ENCODE measurements around the gene NRL.

Gene NRL

DNA sequence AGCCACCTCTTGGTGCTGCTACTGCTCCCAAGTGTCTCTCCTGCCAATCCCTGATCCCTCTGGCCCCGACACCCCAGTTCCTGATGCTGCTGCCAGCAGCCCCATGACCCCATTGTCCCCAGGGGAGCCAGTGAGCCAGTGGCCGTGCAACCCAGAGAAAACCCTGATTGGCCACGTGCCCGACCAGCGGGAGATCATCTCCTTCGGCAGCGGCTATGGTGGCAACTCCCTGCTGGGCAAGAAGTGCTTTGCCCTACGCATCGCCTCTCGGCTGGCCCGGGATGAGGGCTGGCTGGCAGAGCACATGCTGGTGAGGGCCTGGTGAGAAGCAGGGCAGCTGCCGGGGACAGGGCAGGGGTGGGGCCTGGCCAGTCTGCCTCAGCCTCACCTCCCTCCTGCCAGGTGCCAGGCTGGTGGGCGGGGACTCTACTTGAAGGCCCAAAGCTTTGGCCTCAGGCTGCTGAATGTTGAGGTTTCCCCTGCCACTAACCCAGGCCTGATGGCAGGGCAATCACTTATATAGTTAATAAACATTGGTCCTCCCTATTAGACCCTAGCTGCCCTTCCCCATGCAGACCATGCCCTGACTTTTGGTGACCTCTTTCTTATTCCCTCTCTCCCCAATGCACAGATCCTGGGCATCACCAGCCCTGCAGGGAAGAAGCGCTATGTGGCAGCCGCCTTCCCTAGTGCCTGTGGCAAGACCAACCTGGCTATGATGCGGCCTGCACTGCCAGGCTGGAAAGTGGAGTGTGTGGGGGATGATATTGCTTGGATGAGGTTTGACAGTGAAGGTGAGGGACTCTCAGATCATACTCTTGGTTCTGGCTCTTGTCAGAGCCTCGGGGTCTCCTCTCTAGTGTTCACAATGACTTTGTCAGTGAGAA lies 15.6 kb downstream of the NRL start:
- no peak for DNase-seq

DNA sequence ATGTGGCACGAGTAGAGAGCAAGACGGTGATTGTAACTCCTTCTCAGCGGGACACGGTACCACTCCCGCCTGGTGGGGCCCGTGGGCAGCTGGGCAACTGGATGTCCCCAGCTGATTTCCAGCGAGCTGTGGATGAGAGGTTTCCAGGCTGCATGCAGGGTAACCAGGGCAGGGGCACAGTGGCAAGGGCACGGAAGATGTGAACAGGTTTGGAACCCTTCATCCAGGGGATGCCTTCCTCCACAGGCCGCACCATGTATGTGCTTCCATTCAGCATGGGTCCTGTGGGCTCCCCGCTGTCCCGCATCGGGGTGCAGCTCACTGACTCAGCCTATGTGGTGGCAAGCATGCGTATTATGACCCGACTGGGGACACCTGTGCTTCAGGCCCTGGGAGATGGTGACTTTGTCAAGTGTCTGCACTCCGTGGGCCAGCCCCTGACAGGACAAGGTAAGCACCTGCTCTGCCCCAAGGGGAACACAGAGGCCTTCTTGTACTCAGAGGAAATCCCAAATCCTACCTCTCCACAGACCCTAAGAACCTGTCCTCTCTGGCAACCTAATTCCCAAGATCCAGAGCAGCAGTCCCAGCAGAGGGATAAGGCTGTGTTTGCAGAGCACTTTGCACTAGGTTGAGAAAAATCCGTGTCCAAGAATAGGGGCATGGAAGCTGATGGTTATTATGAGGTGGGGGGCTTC lies 16.4 kb downstream of the NRL start:
- no peak for DNase-seq

GRCh38 chr14:24096545-24097181 lies 18.1 kb downstream of the NRL start:
- no peak for DNase-seq

DNA sequence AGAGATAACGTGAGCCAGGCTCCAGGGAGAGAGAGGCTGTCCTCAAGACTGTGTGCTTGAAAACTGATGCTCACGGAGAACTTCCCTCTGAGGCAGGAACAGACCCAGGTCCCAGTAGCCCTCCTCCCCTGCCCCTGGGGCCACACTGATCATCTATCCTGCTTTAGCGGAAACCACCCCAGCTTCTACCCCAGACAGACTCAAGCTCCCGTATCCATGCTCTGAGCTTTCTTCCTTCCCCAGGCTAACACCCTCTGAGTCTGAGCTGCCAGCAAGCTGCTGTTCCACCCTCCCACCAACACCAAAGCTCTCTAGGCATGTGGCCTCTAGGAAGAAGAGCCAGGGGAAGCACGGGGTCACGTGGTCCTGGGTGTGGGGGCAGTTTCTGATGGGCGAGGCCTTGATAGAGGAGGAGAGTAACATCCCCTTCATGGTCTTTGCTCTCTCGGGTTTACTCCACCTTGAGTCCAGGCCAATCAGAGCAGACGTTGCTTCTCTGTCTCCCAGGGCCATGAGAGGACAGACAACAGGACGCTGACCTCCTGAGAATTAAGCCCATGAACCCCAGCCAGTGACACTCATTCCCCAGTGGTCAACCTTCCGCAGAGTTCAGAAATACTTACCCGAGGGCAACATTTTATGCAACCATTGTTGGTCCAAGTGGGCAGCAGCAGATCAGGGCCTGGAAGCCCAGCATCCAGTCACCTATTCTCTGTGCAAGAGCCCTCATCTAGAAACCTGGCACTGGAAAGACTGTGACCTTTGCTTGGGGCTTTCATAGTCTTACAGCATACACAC lies 19.3 kb downstream of the NRL start:
- DNase-seq, result peak; percentile 62

DNA sequence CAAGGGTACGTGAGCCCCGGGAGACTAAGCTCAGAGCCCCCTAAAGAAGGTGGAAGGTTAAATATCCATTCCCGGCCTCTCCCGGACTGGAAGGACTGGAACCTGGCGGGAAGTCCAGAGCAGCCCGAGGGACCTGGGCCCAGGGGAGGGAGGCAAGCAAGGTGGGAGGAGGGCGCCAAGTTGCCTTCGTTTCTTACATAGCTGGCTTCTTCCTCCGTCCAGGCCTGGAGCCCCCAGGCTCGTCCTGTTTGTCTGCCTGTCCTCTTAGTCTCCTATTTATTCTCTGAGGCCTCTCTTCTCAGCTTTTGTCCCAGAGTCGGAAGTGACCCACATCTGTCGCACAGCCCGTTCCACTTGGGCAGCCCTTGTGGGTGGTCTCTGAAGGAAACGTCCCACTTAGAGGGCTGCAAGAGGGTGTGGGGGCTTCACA lies 19.9 kb downstream of the NRL start:
- peak; percentile 16 for DNase-seq

- DNase-seq, result peak; percentile 91
Measured at GRCh38 chr14:24093901-24094840, 20.6 kb downstream of the NRL start, which contains the start of gene PCK2. PCK2 (plus strand) TSS chr14:24094311; CDS start chr14:24094406, 95 bp downstream.

- no peak for DNase-seq
Measured at GRCh38 chr14:24093207-24093900, 21.4 kb downstream of the NRL start.

DNA sequence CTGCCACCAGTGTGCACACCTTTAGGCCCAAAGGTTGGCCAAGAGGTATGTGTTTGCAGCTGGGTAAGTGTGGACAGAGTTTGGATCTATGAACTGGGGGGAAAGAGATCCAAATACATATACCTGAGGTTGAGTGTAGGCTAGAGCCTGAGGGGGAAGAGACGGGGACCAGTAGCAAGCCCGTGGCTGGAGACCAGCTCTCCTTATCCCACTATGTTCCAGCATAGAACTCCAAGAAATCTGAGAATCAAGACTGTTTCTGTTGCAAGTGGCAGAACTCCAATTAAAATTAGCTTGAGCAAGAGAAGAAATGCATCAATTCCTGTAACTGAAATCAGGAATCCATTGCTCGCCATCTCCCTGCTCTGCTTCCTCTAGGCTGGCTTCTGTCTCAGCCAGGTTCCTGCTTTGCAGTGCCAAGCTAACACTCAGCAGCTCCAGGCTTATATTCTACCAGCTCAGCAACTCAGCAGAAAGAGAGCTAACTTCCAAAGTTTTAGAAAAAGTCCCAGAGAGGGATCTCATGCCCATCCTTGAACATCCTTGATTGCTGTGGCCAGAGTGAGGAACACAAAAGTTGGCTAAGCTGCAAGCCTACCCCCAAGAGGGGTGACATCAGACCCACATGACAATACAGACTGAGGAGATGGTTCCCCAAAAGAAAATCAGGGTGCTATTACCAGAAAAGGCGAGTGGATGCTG lies 22.1 kb downstream of the NRL start:
- no peak for DNase-seq

GRCh38 chr14:24092110-24092504 lies 22.6 kb downstream of the NRL start:
- no peak for DNase-seq

DNA sequence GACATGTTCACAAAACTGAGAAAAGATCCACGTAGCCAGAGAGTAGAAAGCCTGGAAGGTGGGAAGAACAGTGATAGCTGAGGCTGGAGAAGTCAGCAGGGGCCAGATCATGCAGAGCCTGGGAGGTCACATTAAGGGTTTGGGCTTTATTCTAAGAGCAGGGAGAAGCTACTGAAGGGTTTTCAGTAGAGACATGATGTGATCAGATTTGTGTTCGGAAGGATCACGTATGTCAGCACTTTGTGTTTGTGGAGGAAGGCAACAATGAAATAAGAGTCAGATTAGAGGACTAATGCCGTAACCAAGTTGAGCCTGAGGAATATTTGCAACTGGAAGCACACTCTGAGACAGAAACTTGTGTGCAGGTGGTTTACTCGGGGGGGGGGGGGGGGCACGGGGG lies 24.9 kb downstream of the NRL start:
- DNase-seq, result no peak

DNA sequence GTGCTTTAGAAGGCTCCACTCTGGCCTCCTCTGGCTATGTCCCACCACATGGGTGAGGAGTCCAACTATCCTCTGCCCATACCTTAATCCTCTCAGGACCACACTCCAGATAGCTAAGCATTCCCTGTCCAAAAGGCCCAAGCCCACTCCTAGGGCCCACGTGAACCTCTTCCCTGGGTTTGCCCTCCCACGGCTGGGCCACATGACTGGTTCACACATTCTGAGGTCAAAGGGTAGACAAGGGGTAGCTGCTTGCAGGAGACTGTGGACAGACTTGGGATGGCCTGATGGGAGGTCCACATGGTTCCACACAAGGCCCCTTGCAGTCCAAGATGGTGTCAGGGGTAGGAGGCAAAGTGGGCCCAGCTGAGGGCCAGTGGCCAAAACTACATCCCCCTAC lies 26.7 kb downstream of the NRL start:
- DNase-seq, result no peak

DNA sequence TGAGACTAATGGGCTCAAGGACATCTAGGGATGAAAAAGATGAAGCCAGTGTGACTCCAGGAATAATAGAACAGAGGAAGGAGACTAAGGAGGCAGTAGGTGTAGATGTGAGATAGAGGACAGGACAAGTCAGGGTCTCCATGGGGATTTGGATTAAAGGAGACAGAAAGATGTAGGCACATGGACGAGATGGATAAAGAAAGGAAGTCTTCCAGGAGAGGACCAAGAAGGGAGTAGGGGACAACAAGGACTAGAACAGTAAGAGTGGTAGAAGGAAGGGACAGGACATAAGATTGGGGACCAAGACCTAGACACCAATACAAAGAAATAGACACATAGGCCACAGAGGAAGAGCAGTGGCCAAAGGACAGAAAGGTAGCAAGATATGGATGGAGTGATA lies 27.7 kb downstream of the NRL start:
- no peak for DNase-seq

GRCh38 chr14:24086193-24086955 lies 28.4 kb downstream of the NRL start:
- DNase-seq, result no peak

DNA sequence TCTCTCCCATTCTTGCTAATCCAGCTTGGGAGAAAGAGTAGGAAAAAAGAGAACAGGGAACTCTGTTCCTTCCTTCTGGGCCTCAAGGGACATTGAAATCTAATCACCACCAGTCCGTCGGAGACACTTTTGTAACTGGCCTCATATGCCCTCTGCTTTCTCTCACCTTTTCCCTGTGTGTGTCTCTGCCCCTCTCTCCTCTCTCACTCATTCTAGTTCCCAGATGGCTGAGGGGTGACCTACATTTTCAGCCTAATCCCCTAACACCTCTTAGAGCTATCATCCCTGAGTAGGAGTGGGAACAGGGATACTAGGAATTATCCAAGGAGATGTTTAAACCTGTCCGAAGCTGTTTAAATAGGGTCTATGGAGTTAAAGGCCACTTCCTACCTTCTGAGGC lies 29.5 kb downstream of the NRL start:
- DNase-seq, result no peak

- no peak for DNase-seq
Measured at GRCh38 chr14:24084440-24084839, 30.3 kb downstream of the NRL start.

DNA sequence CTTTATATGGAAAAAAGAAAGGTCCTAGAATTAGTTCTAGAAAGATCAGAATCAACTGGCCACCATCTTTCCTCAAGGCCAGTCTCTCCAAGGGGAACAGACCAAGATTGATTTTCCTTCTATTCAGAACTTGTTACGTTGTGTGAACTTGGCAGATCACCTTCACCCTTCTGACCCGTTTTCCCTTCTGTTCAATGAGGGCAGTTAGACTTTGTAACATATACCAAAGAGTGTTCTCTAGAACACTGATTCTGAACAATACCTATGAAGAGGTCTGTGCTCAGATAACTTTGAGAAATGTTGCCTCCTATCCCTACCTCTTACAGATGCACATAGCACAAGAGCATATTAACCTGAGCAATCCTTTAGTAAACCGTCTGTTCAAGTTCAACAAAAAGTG lies 31.3 kb downstream of the NRL start:
- DNase-seq, result no peak

DNA sequence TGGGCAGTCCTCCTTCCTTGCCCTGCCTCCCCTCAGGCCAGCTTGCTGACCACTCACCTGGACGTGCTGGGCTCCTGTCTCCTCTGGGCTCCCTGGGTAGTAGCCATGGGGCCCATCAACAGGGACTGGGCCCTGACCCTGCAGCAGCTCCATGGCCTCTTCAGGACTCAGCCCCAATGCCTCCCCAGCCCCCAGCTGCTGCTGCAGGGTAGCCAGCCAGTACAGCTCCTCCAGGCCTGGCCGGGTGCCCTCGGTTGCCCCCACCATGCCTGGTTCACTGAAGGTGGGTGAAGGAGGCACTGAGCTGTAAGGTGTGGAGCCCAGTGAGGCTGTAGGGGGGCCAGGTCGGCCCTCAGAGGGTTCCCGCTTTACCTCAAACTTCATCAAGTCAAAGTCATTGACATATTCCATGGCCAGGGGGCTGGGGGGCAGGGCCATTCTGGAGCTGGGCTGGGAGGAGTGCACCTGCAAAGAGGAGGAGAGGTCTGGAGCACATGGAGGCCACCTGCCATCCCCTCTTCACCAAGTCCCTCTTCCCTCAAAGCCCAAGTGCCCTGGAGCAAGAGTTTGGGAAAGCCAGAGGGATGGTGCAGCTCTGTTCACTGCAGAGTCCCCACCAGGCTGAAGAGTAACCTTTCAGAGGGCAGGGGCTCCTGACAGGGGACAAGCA lies 32.2 kb downstream of the NRL start:
- DNase-seq, result no peak

DNA sequence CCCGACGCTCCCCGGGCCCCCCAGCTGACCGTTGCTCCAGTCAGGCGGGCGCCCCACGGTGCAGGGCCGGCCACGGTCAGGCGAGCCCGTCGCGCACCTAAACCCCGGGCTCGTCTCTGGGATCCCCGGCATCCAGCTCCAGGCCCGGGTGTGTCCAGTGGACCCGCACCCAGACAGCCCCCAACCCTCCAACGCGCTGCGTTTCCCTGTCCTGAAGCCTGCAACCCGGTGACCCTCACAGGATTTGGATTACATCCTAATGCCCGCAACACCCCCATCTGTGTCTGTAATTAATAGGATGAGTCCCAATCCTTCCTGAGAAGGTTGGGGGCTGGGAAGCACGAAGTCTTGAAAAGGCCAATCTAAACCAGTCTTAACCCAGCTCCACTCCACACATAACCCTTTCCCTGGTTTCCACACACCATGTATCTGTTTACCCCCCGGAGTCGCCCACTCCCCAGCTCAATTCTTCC lies 33.0 kb downstream of the NRL start:
- DNase-seq, result no peak

Measured in stimulated activated CD4-positive, alpha-beta T cell treated with anti-CD3 and anti-CD28 coated beads, Interleukin-4, amount 100 ng/mL, for 1 hour (primary cell).